ENCODE measurements around the gene UGCG. TPM values are rescaled to one million over a fixed set of nuclear protein-coding genes. Genes with fewer than 3 reads are reported as not detected.

The UGCG gene
- total RNA-seq, 1 donor = 121 TPM

DNA sequence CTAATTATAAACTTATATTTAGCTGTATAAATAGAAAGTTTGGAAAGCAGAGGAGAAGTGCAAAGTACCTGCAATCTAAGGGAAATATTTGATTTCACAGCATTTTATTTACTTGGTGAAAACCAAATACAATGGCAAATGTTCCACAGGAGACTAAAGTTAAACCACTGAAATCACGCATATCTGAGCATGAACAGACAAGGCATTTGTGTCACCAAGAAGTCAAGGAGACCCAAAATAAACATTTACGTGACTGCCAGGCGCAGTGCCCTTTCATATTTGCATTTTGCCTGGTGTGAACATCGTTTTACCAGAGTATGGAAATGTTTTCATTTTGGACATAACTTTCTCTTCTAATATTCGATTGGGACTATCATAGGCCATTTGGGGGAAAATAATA lies 20.6 kb downstream of the UGCG start:
- Histone ChIP-seq H3K27me3 (ENCODE audit: insufficient read depth, low read length) (no peaks in the 10 kb centered on the region), H4K20me1 (ENCODE audit: insufficient read depth, low read length) (peaks cover 69% of the 10 kb centered on the region), H3K9me3 (ENCODE audit: low read depth, low read length) (no peaks in the 10 kb centered on the region), H3K4me2 (ENCODE audit: insufficient read depth, low read length) (no peak overlapping the region), H2AFZ (ENCODE audit: low read length) (no peak overlapping the region), H3K4me3 (ENCODE audit: insufficient read depth, low read length) (no peak overlapping the region), H3K27ac (ENCODE audit: low read depth, low read length) (no peak overlapping the region), H3K4me1 (ENCODE audit: insufficient read depth, low read length) (peaks cover 43% of the 10 kb centered on the region), H3K79me2 (ENCODE audit: insufficient read depth, low read length) (peaks cover 97% of the 10 kb centered on the region), H3K36me3 (ENCODE audit: insufficient read depth, low read length) (peaks cover 80% of the 10 kb centered on the region)
- no peak for DNase-seq (ENCODE audit: insufficient read length, low spot score, missing footprints)
- TF ChIP-seq, protein P1, sequence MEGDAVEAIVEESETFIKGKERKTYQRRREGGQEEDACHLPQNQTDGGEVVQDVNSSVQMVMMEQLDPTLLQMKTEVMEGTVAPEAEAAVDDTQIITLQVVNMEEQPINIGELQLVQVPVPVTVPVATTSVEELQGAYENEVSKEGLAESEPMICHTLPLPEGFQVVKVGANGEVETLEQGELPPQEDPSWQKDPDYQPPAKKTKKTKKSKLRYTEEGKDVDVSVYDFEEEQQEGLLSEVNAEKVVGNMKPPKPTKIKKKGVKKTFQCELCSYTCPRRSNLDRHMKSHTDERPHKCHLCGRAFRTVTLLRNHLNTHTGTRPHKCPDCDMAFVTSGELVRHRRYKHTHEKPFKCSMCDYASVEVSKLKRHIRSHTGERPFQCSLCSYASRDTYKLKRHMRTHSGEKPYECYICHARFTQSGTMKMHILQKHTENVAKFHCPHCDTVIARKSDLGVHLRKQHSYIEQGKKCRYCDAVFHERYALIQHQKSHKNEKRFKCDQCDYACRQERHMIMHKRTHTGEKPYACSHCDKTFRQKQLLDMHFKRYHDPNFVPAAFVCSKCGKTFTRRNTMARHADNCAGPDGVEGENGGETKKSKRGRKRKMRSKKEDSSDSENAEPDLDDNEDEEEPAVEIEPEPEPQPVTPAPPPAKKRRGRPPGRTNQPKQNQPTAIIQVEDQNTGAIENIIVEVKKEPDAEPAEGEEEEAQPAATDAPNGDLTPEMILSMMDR (IDR thresholded peaks at IDR 0.05; ENCODE audit: extremely low read depth, low read depth, low read length) = no peak

DNA sequence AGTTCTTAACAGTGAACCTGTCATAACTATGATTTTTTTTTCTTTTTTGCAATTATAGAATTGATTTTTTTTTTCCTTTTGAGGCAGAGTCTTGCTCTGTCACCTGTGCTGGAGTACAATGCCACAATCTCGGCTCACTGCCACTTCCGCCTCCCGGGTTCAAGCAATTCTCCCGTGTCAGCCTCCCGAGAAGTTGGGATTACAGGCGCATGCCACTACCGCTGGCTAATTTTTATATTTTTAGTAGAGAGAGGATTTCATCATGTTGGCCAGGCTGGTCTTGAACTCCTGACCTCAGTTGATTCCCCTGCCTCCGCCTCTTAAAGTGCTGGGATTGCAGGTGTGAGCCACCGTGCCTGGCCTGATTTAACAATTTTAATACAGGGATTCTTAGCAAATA lies 21.4 kb downstream of the UGCG start:
- H4K20me1 ChIP-seq (ENCODE audit: insufficient read depth, low read length) = peaks cover 68% of the 10 kb centered on the region
- no peak overlapping the region for H3K4me3 ChIP-seq (ENCODE audit: insufficient read depth, low read length)
- no peak for DNase-seq (ENCODE audit: insufficient read length, low spot score, missing footprints)
- peaks cover 97% of the 10 kb centered on the region for H3K79me2 ChIP-seq (ENCODE audit: insufficient read depth, low read length)
- H3K4me2 ChIP-seq (ENCODE audit: insufficient read depth, low read length) = no peak overlapping the region
- no peak overlapping the region for H2AFZ ChIP-seq (ENCODE audit: low read length)
- no peaks in the 10 kb centered on the region for H3K9me3 ChIP-seq (ENCODE audit: low read depth, low read length)
- H3K4me1 ChIP-seq (ENCODE audit: insufficient read depth, low read length) = peaks cover 42% of the 10 kb centered on the region
- H3K27me3 ChIP-seq (ENCODE audit: insufficient read depth, low read length) = no peaks in the 10 kb centered on the region
- peaks cover 80% of the 10 kb centered on the region for H3K36me3 ChIP-seq (ENCODE audit: insufficient read depth, low read length)
- no peak overlapping the region for H3K27ac ChIP-seq (ENCODE audit: low read depth, low read length)
- TF ChIP-seq, protein P1 (IDR thresholded peaks at IDR 0.05; ENCODE audit: extremely low read depth, low read depth, low read length) = no peak

DNA sequence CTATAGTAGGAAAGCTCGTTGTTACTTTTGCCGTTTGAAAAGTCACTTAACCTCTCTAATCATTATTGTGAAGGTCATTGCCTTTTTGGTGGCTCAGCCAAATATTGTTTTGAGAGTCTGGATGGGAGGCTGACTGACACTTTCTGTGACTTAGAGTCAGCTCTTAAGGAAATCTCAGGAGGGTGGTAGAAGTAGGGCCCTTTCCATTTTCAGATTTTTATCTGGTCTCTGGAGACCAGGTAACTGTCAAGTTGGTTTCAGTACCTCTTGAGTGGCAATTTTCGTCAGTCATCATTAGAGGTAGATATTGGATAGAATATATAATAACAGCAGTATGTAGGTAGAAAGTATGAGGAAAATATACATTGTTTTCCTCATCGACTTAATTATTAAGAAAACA lies 23.3 kb downstream of the UGCG start:
- H3K36me3 ChIP-seq (ENCODE audit: insufficient read depth, low read length) = peaks cover 88% of the 10 kb centered on the region

DNA sequence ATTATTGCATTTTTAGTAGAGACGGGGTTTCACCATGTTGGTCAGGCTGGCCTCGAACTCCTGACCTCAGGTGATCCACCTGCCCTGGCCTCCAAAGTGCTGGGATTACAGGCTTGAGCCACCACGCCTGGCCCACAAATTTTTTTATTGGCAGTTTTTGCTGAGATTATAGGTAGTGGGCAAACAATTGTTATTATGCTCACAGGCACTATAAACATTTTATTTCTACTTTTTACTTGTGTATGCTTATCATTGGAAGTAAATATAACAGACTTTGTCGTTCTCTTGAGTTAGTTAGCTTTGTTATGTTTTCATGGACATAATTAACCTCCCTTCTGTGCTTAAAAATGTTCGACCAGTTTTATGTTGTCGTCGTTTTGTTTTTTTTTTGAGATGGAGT lies 23.9 kb downstream of the UGCG start:
- no peak overlapping the region for H3K4me3 ChIP-seq (ENCODE audit: insufficient read depth, low read length)
- no peak overlapping the region for H3K27ac ChIP-seq (ENCODE audit: low read depth, low read length)
- H2AFZ ChIP-seq (ENCODE audit: low read length) = no peak overlapping the region
- no peaks in the 10 kb centered on the region for H3K27me3 ChIP-seq (ENCODE audit: insufficient read depth, low read length)
- no peaks in the 10 kb centered on the region for H3K9me3 ChIP-seq (ENCODE audit: low read depth, low read length)
- no peak overlapping the region for H3K4me2 ChIP-seq (ENCODE audit: insufficient read depth, low read length)
- no peak for DNase-seq (ENCODE audit: insufficient read length, low spot score, missing footprints)
- TF ChIP-seq, protein P1 (IDR thresholded peaks at IDR 0.05; ENCODE audit: extremely low read depth, low read depth, low read length) = no peak
- peaks cover 94% of the 10 kb centered on the region for H3K79me2 ChIP-seq (ENCODE audit: insufficient read depth, low read length)
- H3K36me3 ChIP-seq (ENCODE audit: insufficient read depth, low read length) = peaks cover 90% of the 10 kb centered on the region
- H3K4me1 ChIP-seq (ENCODE audit: insufficient read depth, low read length) = peaks cover 40% of the 10 kb centered on the region
- peaks cover 50% of the 10 kb centered on the region for H4K20me1 ChIP-seq (ENCODE audit: insufficient read depth, low read length)

More for the DNA sequence above, 23.3 kb downstream of the UGCG start:
- Histone ChIP-seq H3K4me3 (ENCODE audit: insufficient read depth, low read length) (no peak overlapping the region), H3K27me3 (ENCODE audit: insufficient read depth, low read length) (no peaks in the 10 kb centered on the region), H3K27ac (ENCODE audit: low read depth, low read length) (no peak overlapping the region), H4K20me1 (ENCODE audit: insufficient read depth, low read length) (peaks cover 56% of the 10 kb centered on the region), H3K9me3 (ENCODE audit: low read depth, low read length) (no peaks in the 10 kb centered on the region), H3K4me1 (ENCODE audit: insufficient read depth, low read length) (peaks cover 40% of the 10 kb centered on the region), H3K79me2 (ENCODE audit: insufficient read depth, low read length) (peaks cover 94% of the 10 kb centered on the region), H3K4me2 (ENCODE audit: insufficient read depth, low read length) (no peak overlapping the region), H2AFZ (ENCODE audit: low read length) (no peak overlapping the region)
- TF ChIP-seq, protein P1 (IDR thresholded peaks at IDR 0.05; ENCODE audit: extremely low read depth, low read depth, low read length) = no peak
- no peak for DNase-seq (ENCODE audit: insufficient read length, low spot score, missing footprints)

All from osteoblast (primary cell).